H9 (cell line): ENCODE results near the gene FBXO34. TPM values are rescaled to one million over a fixed set of nuclear protein-coding genes. Genes with fewer than 3 reads are reported as not detected.

Experiments
- DNase-seq: peaks from one replicate; pipeline ENCODE4 v3.0.0-alpha.2; 2017
- H2AFZ ChIP-seq: one replicate; pipeline ENCODE4 v1.6.1; 2013; ENCODE audit warnings: mild to moderate bottlenecking, low read length, control low read depth, moderate library complexity
- H2AK5ac ChIP-seq: 2 replicates; pipeline ENCODE4 v1.6.1; 2013; ENCODE audit warnings: low read length, control low read depth, mixed read lengths; ENCODE audit not compliant: insufficient read length
- H2BK120ac ChIP-seq: one replicate; pipeline ENCODE4 v1.6.1; 2013; ENCODE audit warnings: low read depth, mild to moderate bottlenecking, low read length, control low read depth, inconsistent platforms; ENCODE audit not compliant: poor library complexity, severe bottlenecking
- H2BK12ac ChIP-seq: 2 replicates; pipeline ENCODE4 v1.6.1; 2013; ENCODE audit warnings: low read length, control low read depth, mixed read lengths, low read depth; ENCODE audit not compliant: insufficient read length
- H2BK15ac ChIP-seq: 2 replicates; pipeline ENCODE4 v1.6.1; 2013; ENCODE audit warnings: low read depth, low read length, control low read depth
- H2BK20ac ChIP-seq: one replicate; pipeline ENCODE4 v1.6.1; 2013; ENCODE audit warnings: low read depth, mild to moderate bottlenecking, low read length, control low read depth, inconsistent platforms; ENCODE audit not compliant: poor library complexity, severe bottlenecking
- H2BK5ac ChIP-seq: 2 replicates; pipeline ENCODE4 v1.6.1; 2013; ENCODE audit warnings: low read length, control low read depth, mixed read lengths; ENCODE audit not compliant: insufficient read length
- H3K14ac ChIP-seq: 2 replicates; pipeline ENCODE4 v1.6.1; 2013; ENCODE audit warnings: low read length, control low read depth; ENCODE audit not compliant: insufficient read depth
- H3K18ac ChIP-seq: 2 replicates; pipeline ENCODE4 v1.6.1; 2013; ENCODE audit warnings: low read depth, mild to moderate bottlenecking, mixed read lengths, low read length, control low read depth; ENCODE audit not compliant: insufficient read length
- H3K23ac ChIP-seq: 2 replicates; pipeline ENCODE4 v1.6.1; 2013; ENCODE audit warnings: low read length, control low read depth, mixed read lengths, low read depth; ENCODE audit not compliant: insufficient read length
- H3K23me2 ChIP-seq: 2 replicates; pipeline ENCODE4 v1.6.1; 2013; ENCODE audit warnings: low read depth, mild to moderate bottlenecking, mixed read lengths, low read length, control low read depth; ENCODE audit not compliant: insufficient read length, poor library complexity, severe bottlenecking
- H3K27ac ChIP-seq: 2 replicates; pipeline ENCODE4 v1.5.1; 2013; ENCODE audit warnings: low read length, control low read depth, mixed read lengths, low read depth; ENCODE audit not compliant: insufficient read length
- H3K27me3 ChIP-seq: 2 replicates; pipeline ENCODE4 v1.6.1; 2013; ENCODE audit warnings: low read length, control low read depth, inconsistent platforms; ENCODE audit not compliant: insufficient read depth
- H3K4ac ChIP-seq: 2 replicates; pipeline ENCODE4 v1.6.1; 2013; ENCODE audit warnings: low read depth, mild to moderate bottlenecking, control low read depth, inconsistent platforms, low read length, moderate library complexity
- H3K4me1 ChIP-seq: 2 replicates; pipeline ENCODE4 v1.6.1; 2013; ENCODE audit warnings: low read length, control low read depth, inconsistent platforms; ENCODE audit not compliant: insufficient read depth
- H3K4me2 ChIP-seq: 2 replicates; pipeline ENCODE4 v1.6.1; 2013; ENCODE audit warnings: low read length, control low read depth, mixed read lengths; ENCODE audit not compliant: insufficient read length, insufficient read depth
- H3K56ac ChIP-seq: 2 replicates; pipeline ENCODE4 v1.6.1; 2013; ENCODE audit warnings: low read depth, mild to moderate bottlenecking, mixed read lengths, low read length, control low read depth; ENCODE audit not compliant: insufficient read length
- H3K79me1 ChIP-seq: 2 replicates; pipeline ENCODE4 v1.6.1; 2013; ENCODE audit warnings: low read depth, mild to moderate bottlenecking, moderate library complexity, low read length, control low read depth, inconsistent platforms; ENCODE audit not compliant: insufficient read depth, poor library complexity, severe bottlenecking
- H3K79me2 ChIP-seq: 2 replicates; pipeline ENCODE4 v1.6.1; 2013; ENCODE audit warnings: low read length, control low read depth, inconsistent platforms; ENCODE audit not compliant: insufficient read depth
- H3K9ac ChIP-seq: 2 replicates; pipeline ENCODE4 v1.6.1; 2013; ENCODE audit warnings: low read length, control low read depth, mixed read lengths; ENCODE audit not compliant: insufficient read length; ENCODE audit errors: extremely low read depth
- H3K9me3 ChIP-seq: one replicate; pipeline ENCODE4 v1.6.1; 2013; ENCODE audit warnings: low read depth, low read length, inconsistent platforms; ENCODE audit not compliant: control insufficient read depth
- H3T11ph ChIP-seq: one replicate; pipeline ENCODE4 v1.6.1; 2013; ENCODE audit warnings: mild to moderate bottlenecking, low read length, control low read depth, inconsistent platforms
- H4K20me1 ChIP-seq: one replicate; pipeline ENCODE4 v1.6.1; 2013; ENCODE audit not compliant: control insufficient read depth, insufficient read length, insufficient read depth
- H4K5ac ChIP-seq: 2 replicates; pipeline ENCODE4 v1.6.1; 2013; ENCODE audit warnings: low read depth, mild to moderate bottlenecking, mixed read lengths, low read length, control low read depth; ENCODE audit not compliant: insufficient read length
- H4K8ac ChIP-seq: replicated peaks from 2 replicates; pipeline ENCODE4 v1.6.1; 2013; ENCODE audit warnings: low read length, control low read depth, mixed read lengths, low read depth; ENCODE audit not compliant: insufficient read length
- H4K91ac ChIP-seq: 2 replicates; pipeline ENCODE4 v1.6.1; 2013; ENCODE audit warnings: low read depth, mild to moderate bottlenecking, moderate library complexity, mixed read lengths, low read length, control low read depth; ENCODE audit not compliant: insufficient read length
- H3K27ac Mint-ChIP-seq, 3 experiments: 2 replicates in 2 of 3; 3 replicates in 1 of 3; pipeline ENCODE4 v1.8.0; 2020 to 2021; ENCODE audit warnings: mixed read lengths in 3 of 3, mild to moderate bottlenecking in 1 of 3, moderate library complexity in 1 of 3
- H3K27me3 Mint-ChIP-seq: 2 replicates; pipeline ENCODE4 v1.8.0; 2021; ENCODE audit warnings: low read depth, mild to moderate bottlenecking, moderate library complexity, mixed read lengths
- H3K36me3 Mint-ChIP-seq, 3 experiments: 2 replicates in 2 of 3; 3 replicates in 1 of 3; pipeline ENCODE4 v1.8.0; 2020 to 2021; ENCODE audit warnings: low read depth in 3 of 3, mixed read lengths in 3 of 3; ENCODE audit not compliant: insufficient read depth in 1 of 3
- H3K4me1 Mint-ChIP-seq, 2 experiments: 2 replicates each; pipeline ENCODE4 v1.8.0; 2020; ENCODE audit warnings: mixed read lengths in 2 of 2
- H3K4me3 Mint-ChIP-seq, 2 experiments: 2 replicates in 1 of 2; 3 replicates in 1 of 2; pipeline ENCODE4 v1.8.0; 2020 to 2021; ENCODE audit warnings: mild to moderate bottlenecking in 2 of 2, mixed read lengths in 2 of 2, moderate library complexity in 1 of 2
- H3K9me3 Mint-ChIP-seq, 2 experiments: 2 replicates in 1 of 2; 3 replicates in 1 of 2; pipeline ENCODE4 v1.8.0; 2020; ENCODE audit warnings: mild to moderate bottlenecking in 2 of 2, mixed read lengths in 2 of 2, moderate library complexity in 1 of 2
- WGBS: extraction: QIAGEN DNeasy Blood & Tissue Kit; methylation state at CpG from one replicate; pipeline ENCODE4 v1.1.7; 2013; ENCODE audit warnings: missing lambda C conversion rate, low lambda C conversion rate, mixed read lengths; ENCODE audit not compliant: insufficient read length; ENCODE audit errors: extremely low coverage; 5-methylcytosine and 5-hydroxymethylcytosine counted together
- total RNA-seq: library from RNA; stranded (reverse); gene quantifications from 2 replicates; pipeline ENCODE4 v1.2.1, GENCODE V29; 2021
- TF ChIP-seq, protein P1 (sequence below): fragments of 200-600 bp; sonication (generic); conservative IDR thresholded peaks from 3 replicates; pipeline ENCODE4 v1.8.0; 2021; ENCODE audit warnings: antibody characterized with exemption, mild to moderate bottlenecking

FBXO34 gene
- total RNA-seq, 1 experiment from 2014 or later = 12.0 TPM

DNA sequence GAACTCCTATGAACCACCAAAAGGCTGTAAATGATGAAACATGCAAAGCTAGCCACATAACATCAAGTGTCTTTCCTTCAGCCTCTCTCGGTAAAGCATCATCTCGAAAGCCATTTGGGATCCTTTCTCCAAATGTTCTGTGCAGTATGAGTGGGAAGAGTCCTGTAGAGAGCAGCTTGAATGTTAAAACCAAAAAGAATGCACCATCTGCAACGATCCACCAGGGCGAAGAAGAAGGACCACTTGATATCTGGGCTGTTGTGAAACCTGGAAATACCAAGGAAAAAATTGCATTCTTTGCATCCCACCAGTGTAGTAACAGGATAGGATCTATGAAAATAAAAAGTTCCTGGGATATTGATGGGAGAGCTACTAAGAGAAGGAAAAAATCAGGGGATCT, 79.2 kb downstream of the FBXO34 start:
- Histone ChIP-seq H3K4me1 (no peaks in the 10 kb centered on the region), H3K9ac (no peak overlapping the region), H3K27me3 (no peaks in the 10 kb centered on the region), H2BK5ac (no peak overlapping the region), H3K9me3 (no peaks in the 10 kb centered on the region), H3K79me2 (no peaks in the 10 kb centered on the region), H2AFZ (no peak overlapping the region), H3K23me2 (no peaks in the 10 kb centered on the region), H4K5ac (no peak overlapping the region), H2BK120ac (no peak overlapping the region), H2AK5ac (no peak overlapping the region), H3K14ac (no peak overlapping the region), H3K23ac (no peak overlapping the region), H3K4me2 (no peak overlapping the region), H4K8ac (no peak overlapping the region), H2BK15ac (no peak overlapping the region), H3K27ac (no peak overlapping the region), H3K4ac (no peak overlapping the region), H4K20me1 (no peaks in the 10 kb centered on the region), H2BK20ac (no peak overlapping the region), H3K18ac (no peak overlapping the region), H4K91ac (no peak overlapping the region), H3T11ph (no peak overlapping the region), H3K56ac (no peak overlapping the region), H2BK12ac (no peak overlapping the region), H3K79me1 (no peaks in the 10 kb centered on the region)
- Mint-ChIP-seq H3K4me3 (no peak overlapping the region), H3K36me3 (peaks cover 0 to 16% (median 14%) of the 10 kb centered on the region in 3 experiments; a peak in 4 of 7 replicates), H3K27me3 (no peaks in the 10 kb centered on the region), H3K4me1 (peaks cover 2 to 15% of the 10 kb centered on the region in 2 experiments; a peak in 3 of 4 replicates), H3K9me3 (no peaks in the 10 kb centered on the region), H3K27ac (no peak overlapping the region; a peak in 2 of 7 replicates)
- TF ChIP-seq, protein P1, sequence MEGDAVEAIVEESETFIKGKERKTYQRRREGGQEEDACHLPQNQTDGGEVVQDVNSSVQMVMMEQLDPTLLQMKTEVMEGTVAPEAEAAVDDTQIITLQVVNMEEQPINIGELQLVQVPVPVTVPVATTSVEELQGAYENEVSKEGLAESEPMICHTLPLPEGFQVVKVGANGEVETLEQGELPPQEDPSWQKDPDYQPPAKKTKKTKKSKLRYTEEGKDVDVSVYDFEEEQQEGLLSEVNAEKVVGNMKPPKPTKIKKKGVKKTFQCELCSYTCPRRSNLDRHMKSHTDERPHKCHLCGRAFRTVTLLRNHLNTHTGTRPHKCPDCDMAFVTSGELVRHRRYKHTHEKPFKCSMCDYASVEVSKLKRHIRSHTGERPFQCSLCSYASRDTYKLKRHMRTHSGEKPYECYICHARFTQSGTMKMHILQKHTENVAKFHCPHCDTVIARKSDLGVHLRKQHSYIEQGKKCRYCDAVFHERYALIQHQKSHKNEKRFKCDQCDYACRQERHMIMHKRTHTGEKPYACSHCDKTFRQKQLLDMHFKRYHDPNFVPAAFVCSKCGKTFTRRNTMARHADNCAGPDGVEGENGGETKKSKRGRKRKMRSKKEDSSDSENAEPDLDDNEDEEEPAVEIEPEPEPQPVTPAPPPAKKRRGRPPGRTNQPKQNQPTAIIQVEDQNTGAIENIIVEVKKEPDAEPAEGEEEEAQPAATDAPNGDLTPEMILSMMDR = peak; percentile 31
- WGBS = no CpG with 5 or more reads among the region's 4 CpGs
- DNase-seq = no peak
